MCF 10A (cell line): ENCODE results near the gene CR2. TPM values are rescaled to one million over a fixed set of nuclear protein-coding genes. Genes with fewer than 3 reads are reported as not detected.

Source experiments
- BruUV-seq: library from RNA; stranded (reverse); fragments of 400-500 nt; replicated peaks from 2 replicates; lab custom pipeline; 2021; lab: Mats Ljungman, UMichigan
- CTCF ChIA-PET: fragments of 300-600 bp; sonication (Branson Sonifier 250); formaldehyde crosslinking; extraction: SDS; loops from one replicate; lab custom pipeline; 2021; ENCODE audit warnings: antibody characterized with exemption, inconsistent platforms; lab: Yijun Ruan, JAX
- POLR2A ChIA-PET: fragments of 300-600, 350-650 bp; sonication (Branson Sonifier 250); formaldehyde crosslinking; extraction: SDS; loops from one replicate; lab custom pipeline; 2020; ENCODE audit warnings: antibody characterized with exemption, inconsistent platforms; lab: Yijun Ruan, JAX
- DNase-seq: peaks from one replicate; pipeline ENCODE4 v3.0.0-alpha.2; 2018; ENCODE audit not compliant: unreplicated experiment
- H3K27ac Mint-ChIP-seq: one replicate; pipeline ENCODE4 v1.8.0; 2022; ENCODE audit warnings: mild to moderate bottlenecking, low read depth, mixed read lengths; ENCODE audit not compliant: unreplicated experiment
- H3K27me3 Mint-ChIP-seq: one replicate; pipeline ENCODE4 v1.8.0; 2022; ENCODE audit warnings: mixed read lengths; ENCODE audit not compliant: insufficient read depth, unreplicated experiment
- H3K36me3 Mint-ChIP-seq: one replicate; pipeline ENCODE4 v1.8.0; 2022; ENCODE audit warnings: mild to moderate bottlenecking, moderate library complexity, mixed read lengths; ENCODE audit not compliant: insufficient read depth, unreplicated experiment
- H3K4me1 Mint-ChIP-seq: one replicate; pipeline ENCODE4 v1.8.0; 2022; ENCODE audit warnings: mixed read lengths; ENCODE audit not compliant: insufficient read depth, unreplicated experiment
- H3K4me3 Mint-ChIP-seq: one replicate; pipeline ENCODE4 v1.8.0; 2022; ENCODE audit warnings: mild to moderate bottlenecking, moderate library complexity, mixed read lengths; ENCODE audit not compliant: unreplicated experiment
- H3K9me3 Mint-ChIP-seq: one replicate; pipeline ENCODE4 v1.8.0; 2022; ENCODE audit warnings: mixed read lengths; ENCODE audit not compliant: unreplicated experiment
- CTCF ChIP-seq: fragments of 200-600 bp; IDR thresholded peaks from one replicate; pipeline ENCODE4 v1.8.0; 2022; ENCODE audit warnings: antibody characterized with exemption, mild to moderate bottlenecking; ENCODE audit not compliant: unreplicated experiment
- intact Hi-C: fragments of 100-400 bp; cut with micrococcal nuclease; formaldehyde crosslinking; loops from 2 replicates; pipeline ENCODE4 v1.14.1; 2022
- total RNA-seq: library from RNA; stranded (reverse); gene quantifications from 2 replicates; pipeline ENCODE4 v1.2.3, GENCODE V29; 2022

The CR2 gene
- total RNA-seq, 1 experiment from 2014 or later, result not detected

GRCh38 chr1:207504438-207504837 is 50.3 kb downstream of the CR2 start:
- CTCF ChIA-PET, result interaction anchor here (0.6 to 8.0 kb wide), 2 partner anchors 21 to 422 kb away, joined by 3 to 168 read pairs; no protein-coding TSS in a partner anchor
- no TSS peak for BruUV-seq
- H3K27ac Mint-ChIP-seq, result no peak overlapping the region
- no peak for TF ChIP-seq CTCF
- no peaks in the 10 kb centered on the region for H3K9me3 Mint-ChIP-seq
- intact Hi-C loops, result no loop called here
- no peak overlapping the region for H3K4me3 Mint-ChIP-seq
- DNase-seq, result no peak
- POLR2A ChIA-PET, result interaction anchor here (0.6 to 0.8 kb wide), 2 partner anchors 9 to 323 kb away, joined by 3 read pairs; no protein-coding TSS in a partner anchor
- H3K27me3 Mint-ChIP-seq, result peaks cover 84% of the 10 kb centered on the region
- H3K4me1 Mint-ChIP-seq, result peaks cover 6% of the 10 kb centered on the region
- H3K36me3 Mint-ChIP-seq, result no peaks in the 10 kb centered on the region

GRCh38 chr1:207510444-207510843 is 56.3 kb downstream of the CR2 start:
- CTCF ChIA-PET, result interaction anchor here (1.1 to 2.6 kb wide), 2 partner anchors 11 to 426 kb away, joined by 3 to 16 read pairs; no protein-coding TSS in a partner anchor
- Mint-ChIP-seq H3K9me3 (no peaks in the 10 kb centered on the region), H3K4me1 (no peaks in the 10 kb centered on the region), H3K27me3 (peaks cover 71% of the 10 kb centered on the region), H3K27ac (no peak overlapping the region), H3K36me3 (no peaks in the 10 kb centered on the region), H3K4me3 (no peak overlapping the region)
- DNase-seq, result no peak
- no peak for TF ChIP-seq CTCF
- intact Hi-C loops, result no loop called here
- BruUV-seq, result no TSS peak
- POLR2A ChIA-PET, result no interaction called here

GRCh38 chr1:207514890-207515289 is 60.8 kb downstream of the CR2 start:
- no TSS peak for BruUV-seq
- H3K9me3 Mint-ChIP-seq, result no peaks in the 10 kb centered on the region
- no peak for DNase-seq
- H3K27ac Mint-ChIP-seq, result no peak overlapping the region
- H3K4me1 Mint-ChIP-seq, result no peaks in the 10 kb centered on the region
- intact Hi-C loops, result no loop called here
- TF ChIP-seq CTCF, result no peak
- H3K27me3 Mint-ChIP-seq, result peaks cover 69% of the 10 kb centered on the region
- ChIA-PET CTCF (interaction anchor here (0.6 to 1.2 kb wide), 3 partner anchors 15 to 1053 kb away, joined by 3 to 6 read pairs (median 3); no protein-coding TSS in a partner anchor), POLR2A (no interaction called here)
- no peaks in the 10 kb centered on the region for H3K36me3 Mint-ChIP-seq
- H3K4me3 Mint-ChIP-seq, result no peak overlapping the region

- POLR2A ChIA-PET, result no interaction called here
- H3K4me1 Mint-ChIP-seq, result no peaks in the 10 kb centered on the region
- H3K36me3 Mint-ChIP-seq, result no peaks in the 10 kb centered on the region
- H3K9me3 Mint-ChIP-seq, result no peaks in the 10 kb centered on the region
- DNase-seq, result no peak
- no peak overlapping the region for H3K4me3 Mint-ChIP-seq
- H3K27me3 Mint-ChIP-seq, result peaks cover 67% of the 10 kb centered on the region
- intact Hi-C loops, result no loop called here
- BruUV-seq, result no TSS peak
- CTCF ChIA-PET, result interaction anchor here (0.6 to 0.7 kb wide), 2 partner anchors 540 to 1423 kb away, joined by 3 read pairs; no protein-coding TSS in a partner anchor
- no peak for TF ChIP-seq CTCF
- no peak overlapping the region for H3K27ac Mint-ChIP-seq
Measured at GRCh38 chr1:207516729-207517128, 62.6 kb downstream of the CR2 start.
